HG02981 (cell line): ENCODE results near the gene PTPN5.
A peak's percentile ranks its signal among the peaks of the same experiment; 100 is the strongest.
"Not testable (repeated sequence)": the region's sequence is repeated elsewhere in the genome, so short reads cannot be mapped to it uniquely, and the experiment has no call there.

Source experiments
- ATAC-seq: cut with Tn5 transposase; IDR thresholded peaks from one replicate; pipeline ENCODE4 v1.9.1; 2021; ENCODE audit warnings: mild to moderate bottlenecking, moderate library complexity; ENCODE audit not compliant: unreplicated experiment

PTPN5 gene

DNA sequence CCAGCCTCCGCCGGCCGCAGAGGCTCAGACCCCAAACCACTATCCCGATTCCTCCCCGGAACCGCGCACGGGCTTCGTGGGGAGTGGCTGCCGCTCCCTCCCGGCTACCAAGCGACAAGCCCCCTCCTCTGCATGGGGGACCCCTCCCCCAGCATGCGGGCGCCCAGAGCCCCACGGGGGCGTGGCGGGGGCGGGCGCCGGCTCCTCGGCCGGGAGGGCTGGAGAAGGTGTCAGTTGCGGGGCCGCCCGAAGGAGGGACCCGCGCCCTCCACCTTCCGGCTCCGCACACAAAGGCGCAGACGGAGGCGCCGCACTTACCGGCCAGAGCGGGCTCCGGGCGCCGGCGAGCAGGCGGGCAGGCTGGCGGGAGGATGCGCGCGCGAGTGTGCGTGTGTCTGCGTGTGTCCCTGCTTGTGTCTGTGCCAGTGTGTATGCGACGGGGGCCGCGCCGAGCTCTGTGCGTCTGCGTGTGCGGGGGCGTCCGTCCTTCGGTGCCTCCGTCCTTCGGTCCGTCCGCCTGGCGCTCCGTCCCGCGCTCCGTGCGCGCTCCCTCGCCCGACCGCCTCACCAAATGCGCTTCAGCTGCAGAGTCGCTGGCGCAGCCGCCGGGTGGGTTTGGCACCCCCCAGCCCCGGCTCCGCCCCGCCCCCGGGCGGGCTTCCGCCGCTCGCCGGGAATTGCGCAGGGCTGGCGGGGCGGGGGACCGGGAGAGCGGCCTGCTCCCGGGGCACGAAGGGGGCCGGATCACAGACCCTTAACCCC is at the start of gene PTPN5:
Gene PTPN5 (minus strand): TSS at position 592 of the 762 bp plus-strand sequence. CDS start 19,840 bp downstream, outside the sequence.
- no peak for ATAC-seq

- ATAC-seq: no peak
These were observed 44.8 kb upstream of the PTPN5 start for GRCh38 chr11:18836417-18836816.

- ATAC-seq: no peak
These were observed 43.3 kb upstream of the PTPN5 start for GRCh38 chr11:18834754-18835466.

DNA sequence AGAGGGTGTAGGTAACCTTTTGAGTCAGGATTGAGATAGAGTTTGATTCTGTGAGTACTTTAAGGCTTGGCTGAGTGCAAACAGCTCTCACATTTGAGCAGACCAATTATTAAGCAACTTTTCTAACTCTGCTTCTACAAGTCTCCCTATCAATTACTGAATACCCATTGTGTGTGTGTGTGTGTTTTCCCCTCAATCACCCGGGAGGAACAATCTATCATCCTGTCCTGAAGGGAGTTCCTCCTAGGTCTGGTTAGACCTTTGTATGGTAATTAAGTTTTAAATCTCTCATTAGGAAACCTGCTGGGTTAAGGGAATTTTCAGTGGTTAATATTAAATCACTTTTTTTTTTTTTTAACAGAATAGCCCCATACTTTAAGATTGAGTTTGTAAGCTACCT is 28.6 kb upstream of the PTPN5 start:
- ATAC-seq: not testable (repeated sequence)

DNA sequence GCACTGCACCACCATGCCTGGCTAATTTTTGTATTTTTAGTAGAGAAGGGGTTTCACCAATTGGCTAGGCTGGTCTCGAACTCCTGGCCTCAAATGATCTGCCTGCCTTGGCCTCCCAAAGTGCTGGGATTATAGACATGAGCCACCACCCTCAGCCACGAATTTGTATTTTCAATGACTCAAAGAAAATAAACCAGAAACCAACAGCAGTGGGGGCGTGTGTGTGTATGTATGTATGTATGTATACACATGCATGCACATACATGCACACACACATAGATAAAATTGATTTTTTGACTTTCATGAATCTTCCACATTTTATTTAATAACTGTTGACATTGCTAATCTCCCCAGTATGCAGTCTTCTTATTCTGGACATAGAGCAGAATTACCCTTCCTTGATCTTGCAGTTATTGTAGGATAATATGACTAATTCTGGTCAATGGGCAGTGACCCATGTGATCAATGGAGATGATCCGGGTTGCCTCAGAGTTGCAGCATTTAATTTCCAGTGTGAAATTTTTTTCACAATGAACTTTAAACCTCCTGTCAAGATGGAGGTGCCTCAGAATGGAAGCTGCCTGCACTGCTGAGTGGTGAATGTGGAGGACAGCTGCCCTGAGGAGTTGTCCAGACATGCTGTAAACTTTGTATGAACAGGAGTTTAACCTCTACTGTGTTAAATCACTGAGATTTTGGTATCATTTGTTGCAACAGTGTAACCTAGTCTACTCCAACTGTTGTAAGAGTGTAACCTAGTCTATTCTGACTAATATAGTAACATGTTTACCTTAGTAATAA is 12.8 kb upstream of the PTPN5 start:
- ATAC-seq: no peak

DNA sequence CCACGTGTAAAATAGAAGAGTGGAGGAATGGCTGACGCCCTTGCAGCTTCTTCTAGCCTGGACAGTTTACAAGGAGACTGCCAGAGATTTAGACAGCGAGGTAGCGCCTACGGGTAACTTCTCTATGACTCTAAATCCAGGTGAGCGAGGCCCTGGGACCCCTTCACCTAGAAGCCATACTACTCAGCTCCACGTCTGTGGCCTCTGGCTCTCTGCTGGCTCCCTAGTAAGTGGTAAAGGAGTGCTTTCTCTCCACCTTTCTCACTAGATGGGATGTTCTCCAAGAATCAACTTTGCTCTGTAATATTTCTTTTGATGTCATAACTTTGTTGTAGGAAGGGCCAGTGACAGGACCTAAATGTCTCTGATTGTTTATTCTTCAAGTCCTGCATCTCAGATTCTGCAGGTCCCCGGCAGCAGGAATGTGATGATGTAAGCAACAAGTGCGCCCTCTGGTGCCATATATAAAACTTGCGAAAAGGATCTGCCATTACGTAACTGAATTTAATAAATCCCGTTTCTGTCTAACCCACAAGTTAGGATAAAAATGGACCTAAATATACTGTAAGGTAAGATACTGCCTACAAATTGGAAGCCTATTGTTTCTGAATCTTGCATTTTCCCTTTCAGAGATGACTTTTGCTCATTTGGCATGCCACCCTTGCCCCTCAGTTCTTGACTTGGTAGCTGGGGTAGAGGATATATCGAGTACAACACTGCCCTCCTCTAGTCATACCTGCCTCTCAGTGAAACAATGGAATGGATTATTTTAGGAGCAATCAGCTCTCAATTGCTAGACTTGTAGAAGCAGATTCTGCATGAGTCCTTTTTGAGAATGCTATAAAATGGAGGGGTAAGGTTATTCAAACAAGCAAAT is 11.0 kb upstream of the PTPN5 start:
- ATAC-seq: no peak

DNA sequence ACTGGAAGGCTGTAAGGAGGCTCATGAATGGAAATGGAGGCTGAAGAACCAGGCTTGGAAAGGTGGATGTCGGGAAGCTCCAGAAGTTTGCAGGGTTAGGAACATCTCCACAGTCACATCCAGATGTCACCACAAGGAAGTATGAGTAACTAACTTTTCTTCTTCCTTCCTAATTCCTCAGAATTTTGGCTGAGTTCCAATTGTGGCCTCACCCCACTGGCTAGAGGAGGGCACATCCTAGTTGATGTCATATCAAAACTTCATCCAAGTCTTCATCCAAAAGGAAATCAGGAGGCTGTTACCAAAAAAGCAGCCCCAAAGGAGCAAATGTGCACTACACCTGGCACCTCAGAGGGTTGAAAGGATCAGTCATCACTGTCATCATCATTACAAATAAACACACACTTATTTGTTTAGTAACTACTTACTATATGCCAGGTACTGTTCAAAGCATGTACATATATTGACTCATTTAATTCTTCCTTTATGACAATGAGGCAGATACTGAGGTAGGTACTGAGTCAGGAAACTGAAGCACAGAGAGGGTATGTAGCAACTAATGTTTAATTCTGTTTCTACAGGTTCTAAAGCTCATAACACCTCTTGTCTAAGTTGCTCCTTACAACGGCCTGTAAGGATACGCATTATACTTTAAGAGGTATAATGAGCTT is 7.3 kb upstream of the PTPN5 start:
- no peak for ATAC-seq

GRCh38 chr11:18794956-18795355 is 3.4 kb upstream of the PTPN5 start:
- ATAC-seq: no peak

DNA sequence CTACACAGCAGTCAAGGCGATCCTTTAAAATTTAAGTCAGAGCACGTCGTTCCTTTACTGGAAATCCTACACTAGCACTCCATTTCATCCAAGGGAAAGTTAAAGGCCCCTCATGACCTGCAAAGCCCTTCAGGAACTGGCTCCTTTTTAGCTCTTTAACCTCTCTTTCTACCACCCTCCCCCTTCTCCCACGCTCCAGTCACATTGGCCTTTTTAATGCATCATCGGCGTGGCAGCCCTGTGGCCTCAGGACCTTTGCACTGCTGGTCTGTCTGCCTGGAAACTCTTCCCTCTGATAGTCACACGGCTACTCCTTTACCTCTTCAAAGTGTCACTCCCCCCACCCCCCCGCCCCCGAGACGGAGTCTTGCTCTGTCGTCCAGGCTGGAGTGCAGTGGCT is 1.2 kb upstream of the PTPN5 start:
- no peak for ATAC-seq

GRCh38 chr11:18791969-18792628 is 501 bp upstream of the PTPN5 start:
- no peak for ATAC-seq

GRCh38 chr11:18790883-18791206 is 753 bp downstream of the PTPN5 start:
- no peak for ATAC-seq

DNA sequence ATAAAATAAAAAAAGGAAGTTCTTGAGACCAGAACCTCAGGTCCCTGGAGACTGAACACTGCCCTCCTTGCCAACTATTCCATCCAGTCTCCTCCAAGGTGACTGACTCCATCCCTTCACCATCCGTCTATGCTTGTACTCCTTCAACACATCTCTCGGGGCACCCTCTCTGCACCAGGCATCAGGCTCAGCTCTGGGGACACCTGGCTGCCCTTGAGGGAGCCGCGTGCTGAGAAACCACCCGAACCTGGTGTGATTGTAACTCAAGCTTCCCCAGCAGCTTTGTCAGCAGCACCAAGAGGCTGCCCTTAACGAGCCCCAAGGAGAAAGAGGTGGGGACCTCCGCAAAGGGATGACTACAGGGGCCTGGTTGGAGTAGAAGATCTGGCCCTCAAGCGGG is 1.7 kb downstream of the PTPN5 start:
- ATAC-seq: no peak

DNA sequence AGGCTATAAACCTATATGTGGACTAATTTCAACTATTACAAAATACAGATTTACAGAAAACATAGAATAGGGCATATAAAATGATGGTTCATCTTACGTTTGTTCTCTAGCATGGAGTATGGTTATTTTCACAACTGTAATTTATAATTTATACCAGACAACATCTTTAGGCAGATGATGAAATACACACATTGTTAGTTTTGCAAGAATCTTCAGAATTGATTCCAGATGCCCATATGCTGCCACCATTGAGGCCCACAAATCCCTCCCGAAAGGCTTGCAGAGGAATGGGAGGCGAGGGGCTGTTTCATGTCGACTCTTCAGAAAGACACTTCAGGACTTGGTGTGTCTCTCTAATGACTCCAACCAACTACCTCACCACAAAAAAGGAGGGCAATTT is 6.2 kb downstream of the PTPN5 start:
- no peak for ATAC-seq

- ATAC-seq: no peak
These were observed 10.7 kb downstream of the PTPN5 start for GRCh38 chr11:18780896-18781295.

DNA sequence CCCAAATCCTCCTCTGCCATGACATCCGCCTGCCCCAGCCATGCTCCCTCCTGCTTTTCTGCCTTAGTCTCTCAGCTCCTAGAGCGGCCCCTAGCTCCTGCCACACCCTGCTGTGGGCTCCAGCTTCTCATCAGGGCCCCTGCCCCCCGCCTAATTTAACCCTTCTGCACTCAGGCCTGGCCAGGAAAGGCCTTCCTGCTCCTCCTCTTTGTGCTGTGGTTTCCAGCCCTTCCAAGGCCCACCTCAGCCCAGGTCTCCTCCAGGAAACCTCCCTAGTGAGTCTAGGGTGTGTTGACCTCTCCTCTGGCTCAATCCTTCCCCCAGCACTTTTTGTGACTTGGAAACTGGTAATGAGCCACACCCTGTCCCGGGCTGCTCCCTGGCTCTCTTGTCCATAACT is 11.3 kb downstream of the PTPN5 start:
- no peak for ATAC-seq

DNA sequence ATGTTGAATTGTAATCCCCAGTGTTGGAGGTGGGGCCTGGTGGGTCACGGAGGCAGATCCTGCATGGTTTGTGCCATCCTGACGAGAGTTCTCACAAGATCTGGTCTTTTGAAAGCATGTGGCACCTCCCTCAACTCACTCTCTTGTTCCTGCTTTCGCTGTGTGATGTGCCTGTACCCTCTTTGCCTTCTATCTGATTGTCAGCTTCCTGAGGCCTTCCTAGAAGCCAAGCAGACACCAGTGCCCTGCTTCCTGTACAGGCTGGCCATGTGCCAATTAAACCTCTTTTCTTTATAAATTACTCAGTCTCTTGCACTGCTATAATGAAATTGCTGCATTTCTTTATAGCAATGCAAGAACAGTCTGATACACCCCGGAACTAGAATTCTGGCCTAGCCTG is 13.1 kb downstream of the PTPN5 start:
- no peak for ATAC-seq

DNA sequence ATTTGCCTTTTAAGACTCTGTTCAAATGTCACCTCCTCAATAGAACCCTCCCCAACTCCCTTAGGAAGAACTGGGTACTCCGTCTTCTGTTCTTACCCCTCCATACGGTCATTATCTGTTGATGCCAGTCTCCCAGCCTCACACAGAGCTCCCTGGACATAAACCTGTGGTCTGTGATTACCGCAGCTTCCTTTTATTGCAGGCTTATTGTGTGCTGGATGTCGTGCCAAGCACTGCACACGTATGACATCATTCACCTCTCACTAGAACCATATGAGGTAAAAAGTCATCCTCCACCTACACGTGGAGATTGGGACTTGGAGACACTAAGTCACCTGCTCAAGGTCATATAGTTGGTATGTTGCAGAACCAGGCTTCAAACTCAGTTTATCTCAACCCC is 15.3 kb downstream of the PTPN5 start:
- ATAC-seq: no peak

DNA sequence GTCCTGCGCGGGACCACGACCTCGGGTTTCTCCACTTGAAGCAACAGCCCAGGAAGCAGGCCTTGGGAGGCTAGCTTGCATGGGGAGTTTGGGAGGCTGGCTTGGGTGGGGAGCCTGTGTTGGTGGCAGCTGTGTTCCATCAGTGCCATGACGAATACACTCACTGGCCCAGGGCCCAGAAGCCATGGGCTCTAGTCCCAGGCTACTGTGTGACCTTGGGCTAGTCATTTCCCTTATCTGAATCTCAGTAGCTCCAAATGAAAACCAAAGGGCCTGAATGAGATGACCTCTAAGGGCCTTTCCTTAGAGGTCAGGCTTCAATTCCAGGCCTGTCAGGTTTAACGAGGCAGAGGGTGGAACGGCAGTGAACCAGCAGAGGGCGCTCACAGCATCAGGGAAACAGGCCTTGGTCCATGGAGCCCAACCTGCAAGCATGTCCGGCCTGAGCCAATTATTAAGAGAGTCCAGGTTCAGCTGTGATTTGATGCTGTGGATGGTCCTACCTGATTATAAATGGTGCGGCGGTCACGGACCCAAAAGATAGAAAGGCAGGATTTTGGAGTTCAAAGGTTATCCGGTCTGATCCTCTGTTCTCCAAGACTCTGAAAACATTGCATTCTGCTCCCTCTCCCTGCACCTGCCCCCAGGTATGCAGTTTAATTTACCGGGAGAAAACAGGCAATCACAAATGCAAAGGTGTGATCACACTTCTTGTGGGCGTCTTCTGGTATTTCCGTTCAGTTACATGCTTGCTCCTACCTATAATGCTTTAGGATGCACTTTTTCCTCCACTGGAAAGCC is 15.9 kb downstream of the PTPN5 start:
- ATAC-seq: peak; percentile 70

DNA sequence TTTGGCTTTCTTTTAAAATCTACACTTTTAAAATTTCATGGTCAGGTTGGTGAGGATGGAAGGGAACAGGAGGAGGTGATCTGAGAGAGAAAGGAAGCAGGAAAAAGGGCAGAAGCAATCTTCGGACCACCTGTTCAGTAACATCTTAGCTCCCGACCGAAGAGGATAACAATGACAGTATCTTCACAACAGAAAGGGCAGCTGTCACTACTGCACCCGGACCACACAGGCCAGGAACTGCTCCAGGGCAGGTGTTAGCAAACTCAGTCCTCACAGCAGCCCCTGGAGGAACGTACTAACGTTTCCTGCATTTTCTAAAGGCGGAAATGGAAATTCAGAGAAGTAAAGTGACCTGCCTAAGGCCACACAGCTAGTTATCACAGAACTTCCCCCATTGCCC is 16.8 kb downstream of the PTPN5 start:
- ATAC-seq: no peak
